HG03095 (cell line): ENCODE results near the gene FBXW9.
"Not testable (repeated sequence)": the region's sequence is repeated elsewhere in the genome, so short reads cannot be mapped to it uniquely, and the experiment has no call there.

Experiments used
- ATAC-seq: cut with Tn5 transposase; IDR thresholded peaks from one replicate; pipeline ENCODE4 v1.9.1; 2021; ENCODE audit warnings: moderate library complexity; ENCODE audit not compliant: unreplicated experiment

FBXW9 gene

GRCh38 chr19:12715929-12716328 lies 19.5 kb upstream of the FBXW9 start:
- ATAC-seq: no peak

GRCh38 chr19:12715102-12715501 lies 18.7 kb upstream of the FBXW9 start:
- no peak for ATAC-seq

GRCh38 chr19:12713304-12713703 lies 16.9 kb upstream of the FBXW9 start:
- not testable (repeated sequence) for ATAC-seq

- not testable (repeated sequence) for ATAC-seq
Measured at GRCh38 chr19:12712077-12712476, 15.6 kb upstream of the FBXW9 start.

- no peak for ATAC-seq
Measured at GRCh38 chr19:12711187-12711586, 14.8 kb upstream of the FBXW9 start.

- no peak for ATAC-seq
Measured at GRCh38 chr19:12708641-12709040, 12.2 kb upstream of the FBXW9 start.

GRCh38 chr19:12706332-12706718 lies 9.9 kb upstream of the FBXW9 start:
- no peak for ATAC-seq

- no peak for ATAC-seq
Measured at GRCh38 chr19:12705654-12706331, 9.4 kb upstream of the FBXW9 start.

GRCh38 chr19:12705169-12705568 lies 8.7 kb upstream of the FBXW9 start:
- no peak for ATAC-seq

- no peak for ATAC-seq
Measured at GRCh38 chr19:12703046-12703445, 6.6 kb upstream of the FBXW9 start.

GRCh38 chr19:12701596-12702282 lies 5.3 kb upstream of the FBXW9 start:
- no peak for ATAC-seq

GRCh38 chr19:12698138-12698537 lies 1.7 kb upstream of the FBXW9 start:
- ATAC-seq: no peak

GRCh38 chr19:12697425-12697824 lies 994 bp upstream of the FBXW9 start:
- ATAC-seq: not testable (repeated sequence)

GRCh38 chr19:12695997-12696365 lies 450 bp downstream of the FBXW9 start:
- ATAC-seq: no peak

GRCh38 chr19:12695514-12695913 lies 917 bp downstream of the FBXW9 start:
- no peak for ATAC-seq

GRCh38 chr19:12695096-12695495 lies 1.3 kb downstream of the FBXW9 start:
- ATAC-seq: no peak

- no peak for ATAC-seq
Measured at GRCh38 chr19:12694641-12695040, 1.8 kb downstream of the FBXW9 start.

- ATAC-seq: no peak
Measured at GRCh38 chr19:12692960-12693359, 3.5 kb downstream of the FBXW9 start.

- no peak for ATAC-seq
Measured at GRCh38 chr19:12689581-12690216, 6.7 kb downstream of the FBXW9 start.

GRCh38 chr19:12689012-12689411 lies 7.4 kb downstream of the FBXW9 start:
- ATAC-seq: no peak

GRCh38 chr19:12687496-12688196 lies 8.8 kb downstream of the FBXW9 start, which contains the start of gene GNG14:
Gene GNG14, plus strand, starts transcription at chr19:12687998. Its CDS starts 51 bp downstream, at chr19:12688049.
- ATAC-seq: no peak
